Ishikawa (cell line): Measurements from ENCODE around the gene LILRB4.

ENCODE experiments used
- CEBPB ChIP-seq: IDR thresholded peaks from 2 replicates; pipeline ENCODE4 v1.6.1; 2012
- CREB1 ChIP-seq: IDR thresholded peaks from 2 replicates; pipeline ENCODE4 v1.6.1; 2012; ENCODE audit warnings: low read depth
- EGR1 ChIP-seq: IDR thresholded peaks from 2 replicates; pipeline ENCODE4 v1.6.1; 2012
- EP300 ChIP-seq: IDR thresholded peaks from 2 replicates; pipeline ENCODE4 v1.6.1; 2012; ENCODE audit warnings: borderline replicate concordance
- FOXM1 ChIP-seq: IDR thresholded peaks from 2 replicates; pipeline ENCODE4 v1.6.1; 2012; ENCODE audit warnings: low read depth, borderline replicate concordance
- MAX ChIP-seq: IDR thresholded peaks from 2 replicates; pipeline ENCODE4 v1.6.1; 2012
- NFIC ChIP-seq: IDR thresholded peaks from 2 replicates; pipeline ENCODE4 v1.6.1; 2012
- RAD21 ChIP-seq: IDR thresholded peaks from 2 replicates; pipeline ENCODE4 v1.6.1; 2012; ENCODE audit warnings: low read depth
- REST ChIP-seq: IDR thresholded peaks from 2 replicates; pipeline ENCODE4 v1.6.1; 2012; ENCODE audit warnings: low read depth, mild to moderate bottlenecking
- TAF1 ChIP-seq: IDR thresholded peaks from 2 replicates; pipeline ENCODE4 v1.6.1; 2012; ENCODE audit warnings: low read depth, mild to moderate bottlenecking
- TEAD4 ChIP-seq: IDR thresholded peaks from 2 replicates; pipeline ENCODE4 v1.6.1; 2012
- USF1 ChIP-seq: IDR thresholded peaks from 2 replicates; pipeline ENCODE4 v1.6.1; 2012
- YY1 ChIP-seq: IDR thresholded peaks from 2 replicates; pipeline ENCODE4 v1.6.1; 2012; ENCODE audit warnings: low read depth
- ZBTB7A ChIP-seq: IDR thresholded peaks from 2 replicates; pipeline ENCODE4 v1.6.1; 2012; ENCODE audit warnings: low read depth

- no peak for TF ChIP-seq YY1
- TF ChIP-seq USF1 = no peak
- TF ChIP-seq EGR1 = no peak
- no peak for TF ChIP-seq FOXM1
- TF ChIP-seq CEBPB = no peak
- TF ChIP-seq MAX = no peak
- no peak for TF ChIP-seq TAF1
- TF ChIP-seq RAD21 = no peak
- TF ChIP-seq EP300 = no peak
- TF ChIP-seq TEAD4 = no peak
- no peak for TF ChIP-seq REST
- TF ChIP-seq CREB1 = no peak
- no peak for TF ChIP-seq NFIC
- no peak for TF ChIP-seq ZBTB7A
These were observed 29.4 kb upstream of the LILRB4 start for GRCh38 chr19:54633401-54633800.
